H1 (cell line): ENCODE measurements around the gene SNAPC1. TPM values are rescaled to one million over a fixed set of nuclear protein-coding genes. Genes with fewer than 3 reads are reported as not detected.

Source experiments
- JUND ChIP-seq: IDR thresholded peaks from 2 replicates; pipeline ENCODE4 v1.6.1; 2011; ENCODE audit warnings: mild to moderate bottlenecking, improper control_type of control experiment, low read length
- SP4 ChIP-seq: IDR thresholded peaks from 2 replicates; pipeline ENCODE4 v1.6.1; 2012; ENCODE audit warnings: low read length, inconsistent platforms
- SUZ12 ChIP-seq: fragments of 200-600 bp; sonication (generic); IDR thresholded peaks from 2 replicates; pipeline ENCODE4 v1.6.1; 2012; ENCODE audit warnings: mild to moderate bottlenecking, inconsistent platforms, low read length, moderate library complexity, mixed read lengths
- YY1 ChIP-seq: IDR thresholded peaks from 2 replicates; pipeline ENCODE4 v1.6.1; 2011; ENCODE audit warnings: low read depth, mild to moderate bottlenecking, low read length
- polyA plus RNA-seq, 7 experiments: library from polyadenylated mRNA; depleted of rRNA in 3 of 7; stranded (reverse) in 5 of 7; unstranded in 2 of 7; fragments of >200 nt in 5 of 7; fragments of 200-250 nt in 2 of 7; gene quantifications; 1 replicate in 5 of 7; 2 replicates in 1 of 7; 4 replicates in 1 of 7; pipeline versions ENCODE4 v1.2.1 to v1.2.3, GENCODE V29; 2011 to 2013; ENCODE audit warnings: missing spikeins in 2 of 7, mixed read lengths in 2 of 7
- total RNA-seq: library from RNA; stranded (reverse); fragmentation: NEBNext Ultra II Directional; extraction: Animal tissue kit (Norgen Biotek cat#: 25700); gene quantifications from 2 replicates; pipeline ENCODE4 v1.2.1, GENCODE V29; 2021
- TF ChIP-seq, protein P1 (sequence below): fragments of 300-600 bp; sonication (generic); IDR thresholded peaks from 2 replicates; pipeline ENCODE4 v1.7.1; 2012; ENCODE audit warnings: low read length, moderate library complexity, mild to moderate bottlenecking, inconsistent platforms; ENCODE audit not compliant: insufficient replicate concordance

SNAPC1 gene
- total and polyA plus RNA-seq, 2 of the 8 experiments (the other 6 are each of a cell fraction or from before 2014, with no cell fraction given), result 5.8 to 11.1 TPM

DNA sequence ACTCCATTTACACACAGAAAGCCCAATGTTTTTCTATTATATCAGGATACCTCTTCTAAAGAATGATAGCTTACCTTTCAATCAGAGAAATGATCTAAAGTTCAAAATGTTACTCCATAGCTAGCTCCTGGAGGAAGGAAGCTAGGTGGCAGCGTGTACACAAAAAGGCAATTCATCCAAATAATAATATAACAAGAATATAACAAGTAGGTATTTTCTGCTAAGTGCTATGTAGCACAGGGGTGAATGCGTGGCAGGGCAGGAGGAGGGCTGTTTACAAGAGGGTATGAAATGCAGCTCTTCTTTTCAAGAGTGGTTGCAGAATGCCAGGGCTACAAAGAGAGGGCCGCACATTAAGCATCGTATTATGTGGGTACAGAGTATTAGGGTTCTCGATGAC lies 663 bp upstream of the SNAPC1 start (continued):
- TF ChIP-seq, protein P1, sequence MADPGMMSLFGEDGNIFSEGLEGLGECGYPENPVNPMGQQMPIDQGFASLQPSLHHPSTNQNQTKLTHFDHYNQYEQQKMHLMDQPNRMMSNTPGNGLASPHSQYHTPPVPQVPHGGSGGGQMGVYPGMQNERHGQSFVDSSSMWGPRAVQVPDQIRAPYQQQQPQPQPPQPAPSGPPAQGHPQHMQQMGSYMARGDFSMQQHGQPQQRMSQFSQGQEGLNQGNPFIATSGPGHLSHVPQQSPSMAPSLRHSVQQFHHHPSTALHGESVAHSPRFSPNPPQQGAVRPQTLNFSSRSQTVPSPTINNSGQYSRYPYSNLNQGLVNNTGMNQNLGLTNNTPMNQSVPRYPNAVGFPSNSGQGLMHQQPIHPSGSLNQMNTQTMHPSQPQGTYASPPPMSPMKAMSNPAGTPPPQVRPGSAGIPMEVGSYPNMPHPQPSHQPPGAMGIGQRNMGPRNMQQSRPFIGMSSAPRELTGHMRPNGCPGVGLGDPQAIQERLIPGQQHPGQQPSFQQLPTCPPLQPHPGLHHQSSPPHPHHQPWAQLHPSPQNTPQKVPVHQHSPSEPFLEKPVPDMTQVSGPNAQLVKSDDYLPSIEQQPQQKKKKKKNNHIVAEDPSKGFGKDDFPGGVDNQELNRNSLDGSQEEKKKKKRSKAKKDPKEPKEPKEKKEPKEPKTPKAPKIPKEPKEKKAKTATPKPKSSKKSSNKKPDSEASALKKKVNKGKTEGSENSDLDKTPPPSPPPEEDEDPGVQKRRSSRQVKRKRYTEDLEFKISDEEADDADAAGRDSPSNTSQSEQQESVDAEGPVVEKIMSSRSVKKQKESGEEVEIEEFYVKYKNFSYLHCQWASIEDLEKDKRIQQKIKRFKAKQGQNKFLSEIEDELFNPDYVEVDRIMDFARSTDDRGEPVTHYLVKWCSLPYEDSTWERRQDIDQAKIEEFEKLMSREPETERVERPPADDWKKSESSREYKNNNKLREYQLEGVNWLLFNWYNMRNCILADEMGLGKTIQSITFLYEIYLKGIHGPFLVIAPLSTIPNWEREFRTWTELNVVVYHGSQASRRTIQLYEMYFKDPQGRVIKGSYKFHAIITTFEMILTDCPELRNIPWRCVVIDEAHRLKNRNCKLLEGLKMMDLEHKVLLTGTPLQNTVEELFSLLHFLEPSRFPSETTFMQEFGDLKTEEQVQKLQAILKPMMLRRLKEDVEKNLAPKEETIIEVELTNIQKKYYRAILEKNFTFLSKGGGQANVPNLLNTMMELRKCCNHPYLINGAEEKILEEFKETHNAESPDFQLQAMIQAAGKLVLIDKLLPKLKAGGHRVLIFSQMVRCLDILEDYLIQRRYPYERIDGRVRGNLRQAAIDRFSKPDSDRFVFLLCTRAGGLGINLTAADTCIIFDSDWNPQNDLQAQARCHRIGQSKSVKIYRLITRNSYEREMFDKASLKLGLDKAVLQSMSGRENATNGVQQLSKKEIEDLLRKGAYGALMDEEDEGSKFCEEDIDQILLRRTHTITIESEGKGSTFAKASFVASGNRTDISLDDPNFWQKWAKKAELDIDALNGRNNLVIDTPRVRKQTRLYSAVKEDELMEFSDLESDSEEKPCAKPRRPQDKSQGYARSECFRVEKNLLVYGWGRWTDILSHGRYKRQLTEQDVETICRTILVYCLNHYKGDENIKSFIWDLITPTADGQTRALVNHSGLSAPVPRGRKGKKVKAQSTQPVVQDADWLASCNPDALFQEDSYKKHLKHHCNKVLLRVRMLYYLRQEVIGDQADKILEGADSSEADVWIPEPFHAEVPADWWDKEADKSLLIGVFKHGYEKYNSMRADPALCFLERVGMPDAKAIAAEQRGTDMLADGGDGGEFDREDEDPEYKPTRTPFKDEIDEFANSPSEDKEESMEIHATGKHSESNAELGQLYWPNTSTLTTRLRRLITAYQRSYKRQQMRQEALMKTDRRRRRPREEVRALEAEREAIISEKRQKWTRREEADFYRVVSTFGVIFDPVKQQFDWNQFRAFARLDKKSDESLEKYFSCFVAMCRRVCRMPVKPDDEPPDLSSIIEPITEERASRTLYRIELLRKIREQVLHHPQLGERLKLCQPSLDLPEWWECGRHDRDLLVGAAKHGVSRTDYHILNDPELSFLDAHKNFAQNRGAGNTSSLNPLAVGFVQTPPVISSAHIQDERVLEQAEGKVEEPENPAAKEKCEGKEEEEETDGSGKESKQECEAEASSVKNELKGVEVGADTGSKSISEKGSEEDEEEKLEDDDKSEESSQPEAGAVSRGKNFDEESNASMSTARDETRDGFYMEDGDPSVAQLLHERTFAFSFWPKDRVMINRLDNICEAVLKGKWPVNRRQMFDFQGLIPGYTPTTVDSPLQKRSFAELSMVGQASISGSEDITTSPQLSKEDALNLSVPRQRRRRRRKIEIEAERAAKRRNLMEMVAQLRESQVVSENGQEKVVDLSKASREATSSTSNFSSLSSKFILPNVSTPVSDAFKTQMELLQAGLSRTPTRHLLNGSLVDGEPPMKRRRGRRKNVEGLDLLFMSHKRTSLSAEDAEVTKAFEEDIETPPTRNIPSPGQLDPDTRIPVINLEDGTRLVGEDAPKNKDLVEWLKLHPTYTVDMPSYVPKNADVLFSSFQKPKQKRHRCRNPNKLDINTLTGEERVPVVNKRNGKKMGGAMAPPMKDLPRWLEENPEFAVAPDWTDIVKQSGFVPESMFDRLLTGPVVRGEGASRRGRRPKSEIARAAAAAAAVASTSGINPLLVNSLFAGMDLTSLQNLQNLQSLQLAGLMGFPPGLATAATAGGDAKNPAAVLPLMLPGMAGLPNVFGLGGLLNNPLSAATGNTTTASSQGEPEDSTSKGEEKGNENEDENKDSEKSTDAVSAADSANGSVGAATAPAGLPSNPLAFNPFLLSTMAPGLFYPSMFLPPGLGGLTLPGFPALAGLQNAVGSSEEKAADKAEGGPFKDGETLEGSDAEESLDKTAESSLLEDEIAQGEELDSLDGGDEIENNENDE, result no peak
- no peak for TF ChIP-seq SUZ12
- TF ChIP-seq SP4, result no peak
- no peak for TF ChIP-seq JUND
- TF ChIP-seq YY1, result no peak
